B cell (primary cell): ENCODE results near the gene LRRC14B. TPM values are rescaled to one million over a fixed set of nuclear protein-coding genes. Genes with fewer than 3 reads are reported as not detected.

Experiments used
- ATAC-seq: fragments of 200-7000 bp; cut with Tn5 transposase; one replicate; pipeline ENCODE4 v1.10.0; 2021; ENCODE audit warnings: low read depth, mild to moderate bottlenecking, moderate number of reproducible peaks, moderate library complexity
- CTCF ChIA-PET: fragments of 350-600 bp; sonication (Branson Sonifier 250); formaldehyde crosslinking; loops from one replicate; lab custom pipeline; 2021; ENCODE audit warnings: antibody characterized with exemption, inconsistent platforms; lab: Charles Lee
- POLR2A ChIA-PET: fragments of 350-600 bp; sonication (Branson Sonifier 250); formaldehyde crosslinking; loops from one replicate; lab custom pipeline; 2021; ENCODE audit warnings: antibody characterized with exemption; lab: Charles Lee
- DNase-seq: peaks from one replicate; pipeline ENCODE4 v3.0.0; 2013
- H2AFZ ChIP-seq: 2 replicates; pipeline ENCODE4 v1.6.1; 2012; ENCODE audit warnings: mild to moderate bottlenecking, low read depth, low read length; ENCODE audit not compliant: insufficient read depth, poor library complexity, severe bottlenecking
- H3K27ac ChIP-seq, 2 donors: 1 replicate in 1 of 2; 2 replicates in 1 of 2; pipeline ENCODE4 v1.5.1; 2012 to 2013; ENCODE audit warnings: low read length in 2 of 2, mild to moderate bottlenecking in 2 of 2, moderate library complexity in 1 of 2
- H3K27me3 ChIP-seq, 4 experiments: fragments of 200-600 bp in 1 of 4; sonication (generic) in 1 of 4; replicated peaks in 1 of 4; 1 replicate in 2 of 4; 2 replicates in 2 of 4; pipeline versions ENCODE4 v1.6.1 to v1.7.0; 2013 to 2016; ENCODE audit warnings: low read length in 3 of 4, mild to moderate bottlenecking in 2 of 4, mixed read lengths in 1 of 4, moderate library complexity in 1 of 4; ENCODE audit not compliant: insufficient read depth in 4 of 4, control insufficient read depth in 3 of 4; ENCODE audit errors: control extremely low read depth in 1 of 4
- H3K36me3 ChIP-seq, 2 experiments: replicated peaks in 1 of 2; 1 replicate in 1 of 2; 2 replicates in 1 of 2; pipeline versions ENCODE4 v1.6.1 to v1.7.1; 2013; ENCODE audit warnings: low read length in 1 of 2; ENCODE audit not compliant: insufficient read depth in 2 of 2, control insufficient read depth in 1 of 2; ENCODE audit errors: control extremely low read depth in 1 of 2, extremely low read depth in 1 of 2
- H3K4me1 ChIP-seq, 2 donors: fragments of 200-600 bp in 1 of 2; sonication (generic) in 1 of 2; 1 replicate in 1 of 2; 2 replicates in 1 of 2; pipeline versions ENCODE4 v1.5.1 to v1.6.1; 2013 to 2017; ENCODE audit warnings: low read length in 2 of 2; ENCODE audit not compliant: control insufficient read depth in 2 of 2, insufficient read depth in 2 of 2
- H3K4me2 ChIP-seq: replicated peaks from 2 replicates; pipeline ENCODE3; 2012; ENCODE audit warnings: mild to moderate bottlenecking, low read depth, low read length; ENCODE audit not compliant: poor library complexity, severe bottlenecking
- H3K4me3 ChIP-seq, 5 experiments: fragments of 200-600 bp in 1 of 5; sonication (generic) in 1 of 5; 1 replicate in 3 of 5; 2 replicates in 2 of 5; pipeline versions ENCODE4 v1.5.1 to v1.7.0; 2011 to 2016; ENCODE audit warnings: low read length in 4 of 5, mild to moderate bottlenecking in 4 of 5, low read depth in 2 of 5, control low read depth in 1 of 5, moderate library complexity in 1 of 5; ENCODE audit not compliant: insufficient read depth in 1 of 5; ENCODE audit errors: control extremely low read depth in 1 of 5, extremely low read depth in 1 of 5
- H3K79me2 ChIP-seq: fragments of 200-600 bp; sonication (generic); one replicate; pipeline ENCODE4 v1.6.0; 2016; ENCODE audit warnings: low read length; ENCODE audit not compliant: control insufficient read depth, insufficient read depth
- H3K9ac ChIP-seq: fragments of 200-600 bp; sonication (generic); 2 replicates; pipeline ENCODE4 v1.6.1; 2017; ENCODE audit warnings: mild to moderate bottlenecking, low read length, moderate library complexity
- H3K9me3 ChIP-seq, 3 donors: one replicate each; pipeline versions ENCODE4 v1.6.1 to v1.7.1; 2013; ENCODE audit warnings: low read length in 2 of 3; ENCODE audit not compliant: control insufficient read depth in 2 of 3, insufficient read depth in 1 of 3; ENCODE audit errors: control extremely low read depth in 1 of 3
- H4K20me1 ChIP-seq: 2 replicates; pipeline ENCODE4 v1.6.0; 2012; ENCODE audit warnings: mild to moderate bottlenecking, low read length; ENCODE audit not compliant: insufficient read depth, control insufficient read depth, poor library complexity, severe bottlenecking
- H3K27ac Mint-ChIP-seq: one replicate; pipeline ENCODE4 v1.8.0; 2021; ENCODE audit warnings: mixed read lengths
- H3K27me3 Mint-ChIP-seq: one replicate; pipeline ENCODE4 v1.8.0; 2021; ENCODE audit warnings: mixed read lengths
- H3K4me1 Mint-ChIP-seq: one replicate; pipeline ENCODE4 v1.8.0; 2021; ENCODE audit warnings: mixed read lengths
- H3K4me3 Mint-ChIP-seq: one replicate; pipeline ENCODE4 v1.8.0; 2021; ENCODE audit warnings: mixed read lengths
- H3K9me3 Mint-ChIP-seq: one replicate; pipeline ENCODE4 v1.8.0; 2022; ENCODE audit warnings: mixed read lengths; ENCODE audit not compliant: insufficient read depth
- EZH2 ChIP-seq: IDR thresholded peaks from 2 replicates; pipeline ENCODE4 v1.6.1; 2012; ENCODE audit warnings: borderline replicate concordance, low read depth, mild to moderate bottlenecking, moderate library complexity, low read length; ENCODE audit not compliant: insufficient read depth, poor library complexity, severe bottlenecking
- WGBS: methylation state at CpG from one replicate; pipeline ENCODE4 v1.1.5; 2013; ENCODE audit warnings: missing lambda C conversion rate; ENCODE audit not compliant: insufficient coverage; 5-methylcytosine and 5-hydroxymethylcytosine counted together
- intact Hi-C: fragments of 100-400 bp; cut with micrococcal nuclease; formaldehyde crosslinking; loops from one replicate; pipeline ENCODE4 v1.10.0; 2022
- polyA plus RNA-seq: library from polyadenylated mRNA; depleted of rRNA; stranded (reverse); fragments of >200 nt; gene quantifications from 2 replicates; pipeline ENCODE4 v1.2.3, GENCODE V29; 2012
- total RNA-seq, 2 donors: library from RNA; stranded (reverse); fragments of 120-200 nt in 1 of 2; gene quantifications; 1 replicate in 1 of 2; 2 replicates in 1 of 2; pipeline versions ENCODE4 v1.2.3 to v1.2.4, GENCODE V29; 2013 to 2022
- TF ChIP-seq, protein P1 (sequence below): fragments of 200-600 bp; IDR thresholded peaks from one replicate; pipeline ENCODE4 v1.8.0; 2022; ENCODE audit warnings: antibody characterized with exemption, mild to moderate bottlenecking

Gene LRRC14B
- total and polyA plus RNA-seq, 2 donors (not counting 1 experiment from before 2014, with no cell fraction given) = 0.06 TPM; not detected in 1

DNA sequence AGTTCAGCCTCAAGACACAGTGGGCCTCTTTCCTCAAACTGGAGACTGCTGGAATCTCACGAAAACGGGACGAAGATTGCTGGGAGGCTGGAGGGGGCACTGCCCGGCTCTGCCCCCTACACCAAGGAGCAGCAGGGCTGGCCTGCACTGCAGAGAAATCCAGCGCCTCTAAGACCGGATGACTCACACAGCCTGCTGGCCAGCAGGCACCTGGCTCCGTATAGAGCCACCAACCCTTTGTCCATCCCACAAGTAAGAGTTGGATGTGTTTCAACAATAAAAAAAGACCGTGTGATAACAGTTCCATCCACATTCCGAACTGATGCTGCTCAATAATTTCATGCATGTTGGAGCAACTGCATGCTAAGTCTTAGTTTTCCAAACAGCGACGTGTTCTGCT, 15.1 kb downstream of the LRRC14B start:
- CTCF ChIA-PET = no interaction called here
- Mint-ChIP-seq H3K9me3 (no peaks in the 10 kb centered on the region), H3K4me1 (peaks cover 18% of the 10 kb centered on the region), H3K27me3 (no peaks in the 10 kb centered on the region), H3K4me3 (no peak overlapping the region), H3K27ac (no peak overlapping the region)
- over 99% methylated on average over 9 of the region's 11 CpGs for WGBS
- no peak overlapping the region for H3K4me3 ChIP-seq
- intact Hi-C loops = no loop called here
- no peak overlapping the region for H3K4me2 ChIP-seq
- no peak overlapping the region for H3K9ac ChIP-seq
- H3K27me3 ChIP-seq = no peaks in the 10 kb centered on the region
- peaks cover 19% of the 10 kb centered on the region for H3K79me2 ChIP-seq
- no peak overlapping the region for H2AFZ ChIP-seq
- no peak for ATAC-seq
- H3K9me3 ChIP-seq = no peaks in the 10 kb centered on the region
- POLR2A ChIA-PET = no interaction called here
- peaks cover 0 to under 1% of the 10 kb centered on the region in 2 donors for H3K4me1 ChIP-seq
- H3K36me3 ChIP-seq = peaks cover 1 to 49% of the 10 kb centered on the region in 2 experiments
- DNase-seq = no peak
- no peak for TF ChIP-seq EZH2
- TF ChIP-seq, protein P1, sequence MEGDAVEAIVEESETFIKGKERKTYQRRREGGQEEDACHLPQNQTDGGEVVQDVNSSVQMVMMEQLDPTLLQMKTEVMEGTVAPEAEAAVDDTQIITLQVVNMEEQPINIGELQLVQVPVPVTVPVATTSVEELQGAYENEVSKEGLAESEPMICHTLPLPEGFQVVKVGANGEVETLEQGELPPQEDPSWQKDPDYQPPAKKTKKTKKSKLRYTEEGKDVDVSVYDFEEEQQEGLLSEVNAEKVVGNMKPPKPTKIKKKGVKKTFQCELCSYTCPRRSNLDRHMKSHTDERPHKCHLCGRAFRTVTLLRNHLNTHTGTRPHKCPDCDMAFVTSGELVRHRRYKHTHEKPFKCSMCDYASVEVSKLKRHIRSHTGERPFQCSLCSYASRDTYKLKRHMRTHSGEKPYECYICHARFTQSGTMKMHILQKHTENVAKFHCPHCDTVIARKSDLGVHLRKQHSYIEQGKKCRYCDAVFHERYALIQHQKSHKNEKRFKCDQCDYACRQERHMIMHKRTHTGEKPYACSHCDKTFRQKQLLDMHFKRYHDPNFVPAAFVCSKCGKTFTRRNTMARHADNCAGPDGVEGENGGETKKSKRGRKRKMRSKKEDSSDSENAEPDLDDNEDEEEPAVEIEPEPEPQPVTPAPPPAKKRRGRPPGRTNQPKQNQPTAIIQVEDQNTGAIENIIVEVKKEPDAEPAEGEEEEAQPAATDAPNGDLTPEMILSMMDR = no peak
- peaks cover 37% of the 10 kb centered on the region for H4K20me1 ChIP-seq
- no peak overlapping the region for H3K27ac ChIP-seq

DNA sequence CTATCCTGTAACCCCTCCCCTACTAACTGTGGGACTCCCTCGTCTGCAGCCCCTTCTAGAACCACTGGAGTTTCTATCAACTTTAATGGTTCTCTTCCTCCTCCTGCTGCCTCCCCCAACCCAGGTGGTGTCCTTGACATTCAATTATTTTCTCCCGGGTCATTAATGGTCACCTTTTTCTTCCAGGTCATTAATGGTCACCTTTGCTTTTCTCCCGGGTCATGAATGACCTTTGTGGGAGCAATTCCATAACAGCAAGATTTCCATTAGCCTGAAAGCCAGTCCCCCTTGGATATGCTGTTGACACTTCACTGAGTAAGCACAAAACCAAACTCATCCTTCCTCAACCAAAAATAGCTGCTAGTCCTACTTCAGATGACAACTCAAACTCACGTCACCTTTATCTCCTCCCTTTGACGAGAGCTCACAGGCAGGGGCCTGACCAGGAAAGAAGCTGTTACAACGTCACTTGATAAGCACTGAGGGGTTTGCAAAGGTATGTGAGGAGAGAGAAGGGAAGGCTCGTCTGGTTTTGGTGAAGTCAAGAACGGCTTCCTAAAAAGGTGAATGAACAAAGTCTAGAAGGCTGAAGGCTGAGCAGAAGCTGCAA, 15.7 kb downstream of the LRRC14B start:
- peaks cover 11% of the 10 kb centered on the region for H3K4me1 Mint-ChIP-seq
- ChIA-PET CTCF (interaction anchor here (0.8 kb wide), 1 partner anchor 11 kb away, joined by 4 read pairs; the partner anchor contains the start of genes CCDC127 and SDHA), POLR2A (no interaction called here)
- Histone ChIP-seq H3K4me1 (no peaks in the 10 kb centered on the region), H3K36me3 (peaks cover 1 to 47% of the 10 kb centered on the region in 2 experiments), H3K9me3 (no peaks in the 10 kb centered on the region), H3K9ac (no peak overlapping the region), H3K4me3 (no peak overlapping the region), H3K4me2 (no peak overlapping the region), H4K20me1 (peaks cover 37% of the 10 kb centered on the region), H3K27ac (no peak overlapping the region), H3K27me3 (no peaks in the 10 kb centered on the region), H3K79me2 (peaks cover 19% of the 10 kb centered on the region), H2AFZ (no peak overlapping the region)
- no peaks in the 10 kb centered on the region for H3K27me3 Mint-ChIP-seq
- TF ChIP-seq, protein P1 = no peak
- TF ChIP-seq EZH2 = no peak
- DNase-seq = no peak
- no peak overlapping the region for H3K4me3 Mint-ChIP-seq
- no peaks in the 10 kb centered on the region for H3K9me3 Mint-ChIP-seq
- ATAC-seq = no peak
- H3K27ac Mint-ChIP-seq = no peak overlapping the region
- intact Hi-C loops = no loop called here
- WGBS = 93% methylated on average over 6 of the region's 8 CpGs
